HAP-1 (cell line): ENCODE data around the gene TSHZ2.
"Not testable (repeated sequence)": the region's sequence is repeated elsewhere in the genome, so short reads cannot be mapped to it uniquely, and the experiment has no call there.

Source experiments
- DNase-seq, 2 experiments: peaks; one replicate each; pipeline ENCODE4 v3.0.0-alpha.2; 2016 to 2020; ENCODE audit warnings: low spot score in 2 of 2
- H3K27me3 ChIP-seq: fragments of 250-450 bp; sonication (Bioruptor Pico); 2 replicates; pipeline ENCODE4 v1.5.1; 2020; ENCODE audit warnings: low read depth, mild to moderate bottlenecking, moderate library complexity
- H3K36me3 ChIP-seq: fragments of 250-450 bp; sonication (Bioruptor Pico); replicated peaks from 2 replicates; pipeline ENCODE4 v1.5.1; 2020; ENCODE audit warnings: mild to moderate bottlenecking
- H3K4me1 ChIP-seq: fragments of 250-450 bp; sonication (Bioruptor Pico); 2 replicates; pipeline ENCODE4 v1.5.1; 2020; ENCODE audit warnings: mild to moderate bottlenecking
- H3K4me3 ChIP-seq: fragments of 250-450 bp; sonication (Bioruptor Pico); 2 replicates; pipeline ENCODE4 v1.5.1; 2020; ENCODE audit warnings: mild to moderate bottlenecking, moderate library complexity
- H3K9me3 ChIP-seq: fragments of 250-450 bp; sonication (Bioruptor Pico); 2 replicates; pipeline ENCODE4 v1.5.1; 2020; ENCODE audit warnings: mild to moderate bottlenecking, moderate library complexity
- in situ Hi-C: fragments of 300-500 bp; cut with MboI; formaldehyde crosslinking; loops from 3 replicates; pipeline ENCODE4 v1.14.3; 2020; ENCODE audit warnings: low sequenced_read_pairs, inconsistent platforms, mixed read lengths

Gene TSHZ2

DNA sequence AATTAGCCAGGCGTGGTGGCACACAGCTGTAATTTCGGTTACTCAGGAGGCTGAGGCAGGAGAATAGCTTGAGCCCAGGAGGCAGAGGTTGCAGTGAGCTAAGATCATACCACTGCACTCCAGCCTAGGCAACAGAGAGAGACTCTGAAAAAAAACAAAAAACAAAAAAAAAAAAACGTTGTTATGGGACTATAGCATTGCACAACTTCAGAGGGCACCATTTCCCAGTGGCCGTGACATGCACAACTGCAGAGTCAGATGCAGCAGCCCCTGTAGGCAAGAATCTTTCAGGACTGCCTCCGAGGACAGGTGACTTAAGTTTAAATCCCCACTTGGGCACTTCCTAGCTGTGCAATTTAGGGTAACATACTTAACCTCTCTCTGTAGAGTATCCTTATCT lies 557.5 kb downstream of the TSHZ2 start:
- Histone ChIP-seq H3K4me3 (no peak overlapping the region), H3K27me3 (no peaks in the 10 kb centered on the region), H3K9me3 (no peaks in the 10 kb centered on the region), H3K36me3 (no peaks in the 10 kb centered on the region), H3K4me1 (no peaks in the 10 kb centered on the region)
- DNase-seq: no peak
- in situ Hi-C loops: no loop called here

- DNase-seq: no peak
- H3K36me3 ChIP-seq: no peaks in the 10 kb centered on the region
- in situ Hi-C loops: no loop called here
Measured at GRCh38 chr20:53530440-53530839, 558.3 kb downstream of the TSHZ2 start.

GRCh38 chr20:53532654-53533312 lies 560.6 kb downstream of the TSHZ2 start:
- H3K4me3 ChIP-seq, H3K9me3 ChIP-seq, H3K4me1 ChIP-seq, H3K36me3 ChIP-seq, H3K27me3 ChIP-seq, in situ Hi-C loops, DNase-seq: not testable (repeated sequence)

More at GRCh38 chr20:53530440-53530839, 558.3 kb downstream of the TSHZ2 start:
- H3K4me3 ChIP-seq: no peak overlapping the region
- no peaks in the 10 kb centered on the region for H3K4me1 ChIP-seq
- no peaks in the 10 kb centered on the region for H3K9me3 ChIP-seq
- no peaks in the 10 kb centered on the region for H3K27me3 ChIP-seq

DNA sequence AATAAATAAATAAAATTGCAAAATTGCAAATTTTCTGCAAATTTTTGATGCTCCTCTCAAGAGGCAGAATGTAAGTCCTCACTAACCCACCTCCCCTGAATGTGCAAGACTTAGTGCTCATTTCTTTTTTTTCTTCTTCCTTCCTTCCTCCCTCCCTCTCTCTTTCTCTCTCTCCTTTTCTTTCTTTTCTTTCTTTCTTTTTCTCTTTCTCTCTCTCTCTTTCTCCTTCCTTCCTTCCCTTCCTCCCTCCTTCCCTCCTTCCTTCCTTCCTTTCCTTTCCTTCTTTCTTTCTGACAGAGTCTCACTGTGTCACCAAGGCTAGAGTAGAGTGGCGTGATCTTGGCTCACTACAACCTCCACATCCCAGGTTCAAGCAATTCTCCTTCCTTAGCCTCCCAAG lies 561.3 kb downstream of the TSHZ2 start:
- no peak for DNase-seq
- in situ Hi-C loops: no loop called here
- no peaks in the 10 kb centered on the region for H3K9me3 ChIP-seq
- no peaks in the 10 kb centered on the region for H3K27me3 ChIP-seq
- no peaks in the 10 kb centered on the region for H3K36me3 ChIP-seq
- no peaks in the 10 kb centered on the region for H3K4me1 ChIP-seq
- no peak overlapping the region for H3K4me3 ChIP-seq

DNA sequence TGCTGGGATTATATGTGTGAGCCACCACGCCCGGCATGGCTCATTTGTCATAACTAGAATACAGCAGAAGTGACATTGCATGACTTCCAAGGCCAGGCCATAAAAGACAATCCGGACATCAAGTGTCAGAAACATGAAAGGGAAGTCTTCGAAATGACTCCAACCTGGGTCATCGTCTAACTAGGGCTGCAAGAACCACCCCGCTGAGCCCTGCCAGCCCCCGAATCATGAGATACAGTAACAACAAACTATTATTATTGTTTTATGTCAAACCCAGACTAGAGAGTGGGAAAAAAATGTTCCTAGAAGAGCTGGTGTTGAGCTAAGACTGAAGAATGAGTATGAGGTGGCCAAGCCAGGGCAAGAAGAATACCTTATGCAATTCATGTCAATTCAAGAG lies 561.9 kb downstream of the TSHZ2 start:
- Histone ChIP-seq H3K36me3 (no peaks in the 10 kb centered on the region), H3K4me3 (no peak overlapping the region), H3K27me3 (no peaks in the 10 kb centered on the region), H3K9me3 (no peaks in the 10 kb centered on the region), H3K4me1 (no peaks in the 10 kb centered on the region)
- DNase-seq: no peak
- in situ Hi-C loops: no loop called here

DNA sequence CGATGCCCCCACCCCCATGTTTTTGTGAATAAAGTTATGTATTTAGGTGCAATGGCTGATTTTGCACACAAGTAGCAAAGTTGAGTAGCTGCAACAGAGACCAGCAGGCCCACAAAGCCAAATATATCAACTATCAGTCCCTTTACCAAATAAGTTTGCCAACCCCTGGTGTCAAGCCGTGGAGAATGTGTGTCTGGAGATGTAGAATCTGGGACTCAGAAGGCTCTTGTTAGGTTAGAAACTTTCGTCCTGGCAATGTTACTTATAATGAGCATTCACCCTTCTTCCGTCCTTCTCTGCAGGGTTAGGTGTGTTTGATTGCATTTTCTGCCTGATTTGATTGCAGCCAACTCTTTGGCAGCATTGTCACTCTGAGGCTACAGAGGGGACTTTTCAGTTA lies 563.7 kb downstream of the TSHZ2 start:
- DNase-seq: no peak
- H3K4me1 ChIP-seq: no peaks in the 10 kb centered on the region
- H3K9me3 ChIP-seq: no peaks in the 10 kb centered on the region
- no peaks in the 10 kb centered on the region for H3K27me3 ChIP-seq
- H3K4me3 ChIP-seq: no peak overlapping the region
- in situ Hi-C loops: no loop called here
- H3K36me3 ChIP-seq: no peaks in the 10 kb centered on the region

GRCh38 chr20:53536382-53536781 lies 564.2 kb downstream of the TSHZ2 start:
- DNase-seq, in situ Hi-C loops: not testable (repeated sequence)

GRCh38 chr20:53539516-53539915 lies 567.4 kb downstream of the TSHZ2 start:
- DNase-seq: no peak
- Histone ChIP-seq H3K4me3 (no peak overlapping the region), H3K9me3 (no peaks in the 10 kb centered on the region), H3K36me3 (no peaks in the 10 kb centered on the region), H3K27me3 (no peaks in the 10 kb centered on the region), H3K4me1 (no peaks in the 10 kb centered on the region)
- in situ Hi-C loops: no loop called here

More at GRCh38 chr20:53536382-53536781, 564.2 kb downstream of the TSHZ2 start:
- not testable (repeated sequence) for H3K4me3 ChIP-seq, H3K27me3 ChIP-seq, H3K36me3 ChIP-seq, H3K9me3 ChIP-seq, H3K4me1 ChIP-seq
